Activated effector memory CD4-positive, alpha-beta T cell treated with anti-CD3 and anti-CD28 coated beads, Interleukin-2, amount 50 U/mL, for 16 hours (primary cell): ENCODE measurements around the gene CAMTA1.

Source experiments
- DNase-seq: peaks from one replicate; pipeline ENCODE4 v3.0.0-alpha.2; 2020

Gene CAMTA1

GRCh38 chr1:6961905-6962477 is 176.7 kb downstream of the CAMTA1 start:
- no peak for DNase-seq

GRCh38 chr1:6962478-6962995 is 177.3 kb downstream of the CAMTA1 start:
- peak; percentile 70 for DNase-seq

- peak; percentile 78 for DNase-seq
These were observed 178.0 kb downstream of the CAMTA1 start for GRCh38 chr1:6962996-6963911.

GRCh38 chr1:6963912-6964307 is 178.7 kb downstream of the CAMTA1 start:
- DNase-seq: no peak

- DNase-seq: no peak
These were observed 180.1 kb downstream of the CAMTA1 start for GRCh38 chr1:6965083-6965934.

- no peak for DNase-seq
These were observed 180.6 kb downstream of the CAMTA1 start for GRCh38 chr1:6965935-6966241.

GRCh38 chr1:6966326-6966725 is 181.1 kb downstream of the CAMTA1 start:
- no peak for DNase-seq

- no peak for DNase-seq
These were observed 182.3 kb downstream of the CAMTA1 start for GRCh38 chr1:6967431-6968111.

GRCh38 chr1:6969106-6969505 is 183.9 kb downstream of the CAMTA1 start:
- DNase-seq: no peak

GRCh38 chr1:6969762-6970161 is 184.5 kb downstream of the CAMTA1 start:
- DNase-seq: no peak

GRCh38 chr1:6970221-6970620 is 185.0 kb downstream of the CAMTA1 start:
- DNase-seq: no peak

GRCh38 chr1:6971048-6971447 is 185.8 kb downstream of the CAMTA1 start:
- DNase-seq: peak; percentile 21

- peak; percentile 43 for DNase-seq
These were observed 186.4 kb downstream of the CAMTA1 start for GRCh38 chr1:6971699-6972098.

GRCh38 chr1:6972399-6972798 is 187.1 kb downstream of the CAMTA1 start:
- DNase-seq: no peak

GRCh38 chr1:6975331-6976043 is 190.2 kb downstream of the CAMTA1 start:
- DNase-seq: peak; percentile 9

GRCh38 chr1:6976044-6976375 is 190.8 kb downstream of the CAMTA1 start:
- DNase-seq: no peak

- no peak for DNase-seq
These were observed 193.9 kb downstream of the CAMTA1 start for GRCh38 chr1:6979003-6979613.

GRCh38 chr1:6981595-6981994 is 196.3 kb downstream of the CAMTA1 start:
- no peak for DNase-seq

- DNase-seq: no peak
These were observed 197.2 kb downstream of the CAMTA1 start for GRCh38 chr1:6982443-6982842.

GRCh38 chr1:6982860-6983259 is 197.6 kb downstream of the CAMTA1 start:
- no peak for DNase-seq

- DNase-seq: no peak
These were observed 199.3 kb downstream of the CAMTA1 start for GRCh38 chr1:6984536-6984935.

GRCh38 chr1:6984986-6985385 is 199.7 kb downstream of the CAMTA1 start:
- no peak for DNase-seq
